H1 (cell line): ENCODE results near the gene NAXE.
A peak's percentile ranks its signal among the peaks of the same experiment; 100 is the strongest.

Experiments used
- CEBPB ChIP-seq: IDR thresholded peaks from 2 replicates; pipeline ENCODE4 v1.6.1; 2012; ENCODE audit warnings: low read depth, low read length
- CHD2 ChIP-seq: IDR thresholded peaks from 2 replicates; pipeline ENCODE4 v1.6.1; 2012; ENCODE audit warnings: low read length, improper control_type of control experiment
- EP300 ChIP-seq, 2 experiments: IDR thresholded peaks; 1 replicate in 1 of 2; 2 replicates in 1 of 2; pipeline ENCODE4 v1.6.1; 2011 to 2012; ENCODE audit warnings: low read depth in 2 of 2, low read length in 2 of 2, mild to moderate bottlenecking in 2 of 2, borderline replicate concordance in 1 of 2, inconsistent platforms in 1 of 2, moderate library complexity in 1 of 2
- EZH2 ChIP-seq: fragments of 200-600 bp; sonication (generic); IDR thresholded peaks from 2 replicates; pipeline ENCODE4 v1.7.1; 2012; ENCODE audit warnings: low read depth, mild to moderate bottlenecking, moderate library complexity, low read length, inconsistent platforms; ENCODE audit not compliant: severe bottlenecking
- POLR2A ChIP-seq, 2 experiments: IDR thresholded peaks; 1 replicate in 1 of 2; 2 replicates in 1 of 2; pipeline ENCODE4 v1.6.1; 2011; ENCODE audit warnings: low read depth in 2 of 2, low read length in 2 of 2, mild to moderate bottlenecking in 2 of 2; ENCODE audit errors: control extremely low read depth in 1 of 2
- POU5F1 ChIP-seq: IDR thresholded peaks from 2 replicates; pipeline ENCODE4 v1.6.1; 2011; ENCODE audit warnings: low read depth, mild to moderate bottlenecking, low read length, moderate library complexity
- TCF12 ChIP-seq: IDR thresholded peaks from 2 replicates; pipeline ENCODE4 v1.6.1; 2011; ENCODE audit warnings: low read depth, mild to moderate bottlenecking, low read length
- ZNF274 ChIP-seq: IDR thresholded peaks from 2 replicates; pipeline ENCODE4 v1.7.0; 2012; ENCODE audit warnings: low read length, borderline replicate concordance; ENCODE audit errors: extremely low read depth
- TF ChIP-seq, protein P1 (sequence below), 3 experiments: IDR thresholded peaks; 1 replicate in 2 of 3; 2 replicates in 1 of 3; pipeline versions ENCODE4 v1.5.1 to v1.6.1; 2011; ENCODE audit warnings: low read length in 3 of 3, mild to moderate bottlenecking in 3 of 3, inconsistent platforms in 2 of 3, low read depth in 1 of 3, moderate library complexity in 1 of 3; ENCODE audit not compliant: insufficient read depth in 1 of 3; ENCODE audit errors: control extremely low read depth in 1 of 3

GRCh38 chr1:156591432-156592157 is at the start of gene NAXE:
- TF ChIP-seq, protein P1, sequence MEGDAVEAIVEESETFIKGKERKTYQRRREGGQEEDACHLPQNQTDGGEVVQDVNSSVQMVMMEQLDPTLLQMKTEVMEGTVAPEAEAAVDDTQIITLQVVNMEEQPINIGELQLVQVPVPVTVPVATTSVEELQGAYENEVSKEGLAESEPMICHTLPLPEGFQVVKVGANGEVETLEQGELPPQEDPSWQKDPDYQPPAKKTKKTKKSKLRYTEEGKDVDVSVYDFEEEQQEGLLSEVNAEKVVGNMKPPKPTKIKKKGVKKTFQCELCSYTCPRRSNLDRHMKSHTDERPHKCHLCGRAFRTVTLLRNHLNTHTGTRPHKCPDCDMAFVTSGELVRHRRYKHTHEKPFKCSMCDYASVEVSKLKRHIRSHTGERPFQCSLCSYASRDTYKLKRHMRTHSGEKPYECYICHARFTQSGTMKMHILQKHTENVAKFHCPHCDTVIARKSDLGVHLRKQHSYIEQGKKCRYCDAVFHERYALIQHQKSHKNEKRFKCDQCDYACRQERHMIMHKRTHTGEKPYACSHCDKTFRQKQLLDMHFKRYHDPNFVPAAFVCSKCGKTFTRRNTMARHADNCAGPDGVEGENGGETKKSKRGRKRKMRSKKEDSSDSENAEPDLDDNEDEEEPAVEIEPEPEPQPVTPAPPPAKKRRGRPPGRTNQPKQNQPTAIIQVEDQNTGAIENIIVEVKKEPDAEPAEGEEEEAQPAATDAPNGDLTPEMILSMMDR (IDR thresholded peaks at IDR 0.05; ENCODE audit: control extremely low read depth in 1 of 3, insufficient read depth in 1 of 3, low read depth in 1 of 3, low read length in 3 of 3): no peak
- TF ChIP-seq EZH2 (no peak), ZNF274 (no peak), EP300 (IDR thresholded peaks at IDR 0.05; ENCODE audit: borderline replicate concordance in 1 of 2, low read depth in 2 of 2, low read length in 2 of 2) (no peak), TCF12 (no peak), CHD2 (no peak), CEBPB (no peak), POU5F1 (no peak), POLR2A (IDR thresholded peaks at IDR 0.05; ENCODE audit: control extremely low read depth in 1 of 2, low read depth in 2 of 2, low read length in 2 of 2) (peak; percentile 64; a peak in 2 of 3 replicates)
